HepG2 (cell line): Measurements from ENCODE around the gene INTS4. TPM values are rescaled to one million over a fixed set of nuclear protein-coding genes. Genes with fewer than 3 reads are reported as not detected.
A peak's percentile ranks its signal among the peaks of the same experiment; 100 is the strongest.

ENCODE experiments used
- ATAC-seq: fragments of 200-7000 bp; cut with Tn5 transposase; 3 replicates; pipeline ENCODE4 v1.9.1; 2020; ENCODE audit warnings: mild to moderate bottlenecking, moderate library complexity
- BruUV-seq: library from RNA; stranded (reverse); fragments of 400-500 nt; replicated peaks from 2 replicates; lab custom pipeline; 2021; lab: Mats Ljungman, UMichigan
- CTCF ChIA-PET: fragments of 300-600 bp; formaldehyde crosslinking; extraction: SDS; loops from one replicate; lab custom pipeline; 2021; ENCODE audit warnings: low total read pairs, inconsistent platforms, low intra/inter-chr PET ratio; lab: Yijun Ruan, JAX
- POLR2A ChIA-PET: fragments of 350-600 bp; sonication (Branson Sonifier 250); formaldehyde crosslinking; loops from one replicate; lab custom pipeline; 2020; ENCODE audit warnings: antibody characterized with exemption, inconsistent platforms; lab: Yijun Ruan, JAX
- DNase-seq: peaks from one replicate; pipeline ENCODE4 v3.0.0-alpha.2; 2015; ENCODE audit warnings: low spot score
- FAIRE-seq: peaks from 3 replicates; lab custom pipeline; 2011; peaks lifted over from hg19 to GRCh38; lab: Jason Lieb, UNC
- H2AFZ ChIP-seq: one replicate; pipeline ENCODE4 v1.6.1; 2011; ENCODE audit warnings: low read length, inconsistent platforms
- H3K27ac ChIP-seq: fragments of 300-600 bp; 3 replicates; pipeline ENCODE4 v1.8.0; 2011; ENCODE audit warnings: mixed run types, mild to moderate bottlenecking, mixed read lengths, low read length, inconsistent platforms; ENCODE audit not compliant: insufficient read depth; ENCODE audit errors: extremely low read length
- H3K27me3 ChIP-seq, 2 experiments: fragments of 200-600 bp in 1 of 2; 2 replicates in 1 of 2; 3 replicates in 1 of 2; pipeline versions ENCODE4 v1.6.0 to v1.8.0; 2011; ENCODE audit warnings: low read length in 2 of 2, mild to moderate bottlenecking in 2 of 2, moderate library complexity in 2 of 2, inconsistent platforms in 1 of 2; ENCODE audit not compliant: insufficient read depth in 2 of 2, control insufficient read depth in 1 of 2
- H3K36me3 ChIP-seq, 2 experiments: fragments of 200-600 bp in 1 of 2; replicated peaks in 1 of 2; 2 replicates in 1 of 2; 3 replicates in 1 of 2; pipeline versions ENCODE4 v1.5.1 to v1.8.0; 2011; ENCODE audit warnings: low read length in 2 of 2, inconsistent platforms in 1 of 2; ENCODE audit not compliant: insufficient read depth in 2 of 2, control insufficient read depth in 1 of 2
- H3K4me1 ChIP-seq: 2 replicates; pipeline ENCODE4 v1.5.1; 2012; ENCODE audit warnings: low read length, inconsistent platforms; ENCODE audit not compliant: insufficient read depth
- H3K4me2 ChIP-seq: 2 replicates; pipeline ENCODE4 v1.6.0; 2011; ENCODE audit warnings: low read depth, low read length, inconsistent platforms
- H3K4me3 ChIP-seq, 3 experiments: fragments of 200-600 bp in 1 of 3; sonication (generic), shearing (Covaris generic) in 1 of 3; replicated peaks in 1 of 3; 2 replicates each; pipeline ENCODE4 v1.5.1; 2011 to 2016; ENCODE audit warnings: low read length in 3 of 3, inconsistent platforms in 2 of 3, low read depth in 2 of 3, mild to moderate bottlenecking in 2 of 3, control low read depth in 1 of 3, mixed read lengths in 1 of 3; ENCODE audit not compliant: insufficient read depth in 1 of 3
- H3K79me2 ChIP-seq: one replicate; pipeline ENCODE4 v1.6.1; 2011; ENCODE audit warnings: low read length, inconsistent platforms; ENCODE audit not compliant: insufficient read depth
- H3K9ac ChIP-seq: 2 replicates; pipeline ENCODE4 v1.6.0; 2011; ENCODE audit warnings: mild to moderate bottlenecking, low read depth, low read length, inconsistent platforms; ENCODE audit not compliant: insufficient read depth
- H3K9me3 ChIP-seq: 2 replicates; pipeline ENCODE4 v1.5.1; 2012; ENCODE audit warnings: mild to moderate bottlenecking, low read length
- H4K20me1 ChIP-seq: 2 replicates; pipeline ENCODE4 v1.6.0; 2011; ENCODE audit warnings: inconsistent platforms, mild to moderate bottlenecking, low read length, moderate library complexity; ENCODE audit not compliant: insufficient read depth
- CCAR2 ChIP-seq: fragments of 200-400 bp; formaldehyde crosslinking; optimal IDR thresholded peaks from 2 replicates; pipeline ENCODE3; 2018; ENCODE audit warnings: low read depth, mild to moderate bottlenecking, low read length, moderate library complexity
- CEBPB ChIP-seq: IDR thresholded peaks from 2 replicates; pipeline ENCODE4 v1.6.1; 2011; ENCODE audit warnings: low read depth, low read length, improper control_type of control experiment, borderline replicate concordance
- HNRNPK ChIP-seq: fragments of 200-400 bp; formaldehyde crosslinking; IDR thresholded peaks from 2 replicates; pipeline ENCODE4 v1.6.1; 2018; ENCODE audit warnings: low read length, low read depth, moderate library complexity, mild to moderate bottlenecking; ENCODE audit not compliant: poor library complexity, severe bottlenecking
- TBX2 ChIP-seq: sonication (generic); formaldehyde crosslinking; IDR thresholded peaks from 2 replicates; pipeline ENCODE4 v1.5.0; 2020; ENCODE audit warnings: missing genetic modification reagents, mild to moderate bottlenecking, borderline replicate concordance
- WGBS: methylation state at CpG from one replicate; pipeline ENCODE4 v1.1.6; 2017; ENCODE audit warnings: low lambda C conversion rate; 5-methylcytosine and 5-hydroxymethylcytosine counted together
- in situ Hi-C: cut with HindIII; loops from 2 replicates; pipeline ENCODE4 v1.10.0; 2017; ENCODE audit warnings: low pct_unique_long_range_greater_than_20kb; ENCODE audit not compliant: extremely low pct_ligation_motif_present
- intact Hi-C: fragments of 100-400 bp; cut with micrococcal nuclease; formaldehyde crosslinking; loops from one replicate; pipeline ENCODE4 v1.10.0; 2022; ENCODE audit not compliant: unreplicated experiment
- polyA plus RNA-seq, 8 experiments: library from polyadenylated mRNA; depleted of rRNA in 3 of 8; stranded (reverse) in 7 of 8; unstranded in 1 of 8; fragments of >200 nt; fragmentation: Illumina TruSeq in 4 of 8; extraction: Trizol in 4 of 8; gene quantifications; 2 replicates each; pipeline versions ENCODE4 v1.2.1 to v1.2.3, GENCODE V29; 2011 to 2016; ENCODE audit warnings: low read depth in 4 of 8, missing spikeins in 1 of 8, mixed read lengths in 1 of 8; ENCODE audit not compliant: insufficient read depth in 1 of 8
- total RNA-seq, 5 experiments: library from RNA; depleted of rRNA; stranded (reverse); fragments of >200 nt; fragmentation: Illumina TruSeq; extraction: Trizol; gene quantifications; 2 replicates each; pipeline ENCODE4 v1.2.3, GENCODE V29; 2016; ENCODE audit warnings: low read depth in 1 of 5

The INTS4 gene
- total and polyA plus RNA-seq, 2 of the 13 experiments (the other 11 are each of a cell fraction or from before 2014, with no cell fraction given), result 37.3 to 44.8 TPM

- no peak for ATAC-seq
- intact Hi-C loops, result no loop called here
- H4K20me1 ChIP-seq, result no peaks in the 10 kb centered on the region
- H3K4me1 ChIP-seq, result no peaks in the 10 kb centered on the region
- 97% methylated on average over 2 of the region's 2 CpGs for WGBS
- H3K27me3 ChIP-seq, result no peaks in the 10 kb centered on the region
- BruUV-seq, result no TSS peak
- H2AFZ ChIP-seq, result no peak overlapping the region
- H3K27ac ChIP-seq, result no peak overlapping the region
- no peaks in the 10 kb centered on the region for H3K9me3 ChIP-seq
- peaks cover 7% of the 10 kb centered on the region for H3K79me2 ChIP-seq
- no peak for DNase-seq
- no peak overlapping the region for H3K9ac ChIP-seq
- TF ChIP-seq CEBPB, result peak; percentile 6; the same call in 1 of the 2 replicates
- no peak for TF ChIP-seq TBX2 (CRISPR knock-in tag)
- ChIA-PET POLR2A (interaction anchor here (3.0 kb wide), 1 partner anchor 13 kb away, joined by 9 read pairs; the partner anchor contains the start of gene INTS4), CTCF (no interaction called here)
- H3K4me2 ChIP-seq, result no peak overlapping the region
- no peak overlapping the region for H3K4me3 ChIP-seq
- in situ Hi-C loops, result no loop called here
- peaks cover 6 to 42% of the 10 kb centered on the region in 2 experiments; a peak in 4 of 5 replicates for H3K36me3 ChIP-seq
- FAIRE-seq, result no peak
Observed at GRCh38 chr11:77981346-77981947, 13.0 kb downstream of the INTS4 start.

- Histone ChIP-seq H3K9ac (no peak overlapping the region), H3K4me3 (no peak overlapping the region), H3K4me1 (no peaks in the 10 kb centered on the region), H3K27ac (no peak overlapping the region), H3K9me3 (no peaks in the 10 kb centered on the region), H3K79me2 (no peaks in the 10 kb centered on the region), H3K27me3 (no peaks in the 10 kb centered on the region), H3K4me2 (no peak overlapping the region), H2AFZ (no peak overlapping the region), H3K36me3 (peaks cover 0 to 11% of the 10 kb centered on the region in 2 experiments; a peak in 2 of 5 replicates), H4K20me1 (no peaks in the 10 kb centered on the region)
- TF ChIP-seq HNRNPK, result peak; percentile 35
- no peak for TF ChIP-seq CCAR2
- CTCF ChIA-PET, result no interaction called here
- DNase-seq (no peak), ATAC-seq (no peak), FAIRE-seq (no peak)
- no TSS peak for BruUV-seq
- intact Hi-C loops (no loop called here), in situ Hi-C loops (no loop called here)
- POLR2A ChIA-PET, result no interaction called here
- 96% methylated on average over 2 of the region's 2 CpGs for WGBS
Observed at GRCh38 chr11:77968337-77968736, 26.1 kb downstream of the INTS4 start.
